HG02623 (cell line): ENCODE data around the gene KLHL13.
"Not testable (repeated sequence)": the region's sequence is repeated elsewhere in the genome, so short reads cannot be mapped to it uniquely, and the experiment has no call there.

Source experiments
- ATAC-seq: cut with Tn5 transposase; IDR thresholded peaks from one replicate; pipeline ENCODE4 v1.9.1; 2021; ENCODE audit warnings: moderate library complexity; ENCODE audit not compliant: unreplicated experiment

Gene KLHL13

GRCh38 chrX:118074196-118074595, 42.4 kb downstream of the KLHL13 start:
- ATAC-seq = no peak

- ATAC-seq = no peak
These were observed 49.6 kb downstream of the KLHL13 start for GRCh38 chrX:118066867-118067515.

- peak; percentile 72 for ATAC-seq
These were observed 53.6 kb downstream of the KLHL13 start for GRCh38 chrX:118062817-118063615.

GRCh38 chrX:118062048-118062789, 54.4 kb downstream of the KLHL13 start:
- ATAC-seq = peak; percentile 47

GRCh38 chrX:118058924-118059323, 57.7 kb downstream of the KLHL13 start:
- ATAC-seq = no peak

- no peak for ATAC-seq
These were observed 59.7 kb downstream of the KLHL13 start for GRCh38 chrX:118056870-118057269.

GRCh38 chrX:118049713-118050112, 66.9 kb downstream of the KLHL13 start:
- ATAC-seq = no peak

GRCh38 chrX:118047446-118048186, 69.0 kb downstream of the KLHL13 start:
- no peak for ATAC-seq

- ATAC-seq = no peak
These were observed 77.0 kb downstream of the KLHL13 start for GRCh38 chrX:118039591-118039990.

GRCh38 chrX:118038614-118039365, 77.8 kb downstream of the KLHL13 start:
- no peak for ATAC-seq

- no peak for ATAC-seq
These were observed 90.0 kb downstream of the KLHL13 start for GRCh38 chrX:118026631-118027030.

GRCh38 chrX:118025226-118025625, 91.4 kb downstream of the KLHL13 start:
- no peak for ATAC-seq

GRCh38 chrX:118024482-118024881, 92.1 kb downstream of the KLHL13 start:
- ATAC-seq = no peak

- no peak for ATAC-seq
These were observed 93.9 kb downstream of the KLHL13 start for GRCh38 chrX:118022753-118023152.

GRCh38 chrX:118016422-118016821, 100.2 kb downstream of the KLHL13 start:
- no peak for ATAC-seq

GRCh38 chrX:118002417-118002816, 114.2 kb downstream of the KLHL13 start:
- ATAC-seq = not testable (repeated sequence)

GRCh38 chrX:118000518-118000917, 116.1 kb downstream of the KLHL13 start:
- ATAC-seq = no peak

- ATAC-seq = no peak
These were observed 118.4 kb downstream of the KLHL13 start for GRCh38 chrX:117998171-117998570.

GRCh38 chrX:117996918-117997480, 119.6 kb downstream of the KLHL13 start:
- no peak for ATAC-seq

- no peak for ATAC-seq
These were observed 120.2 kb downstream of the KLHL13 start for GRCh38 chrX:117996408-117996807.
